Breast epithelium (tissue), 4 donors: Measurements from ENCODE around the gene ZMAT5. TPM values are rescaled to one million over a fixed set of nuclear protein-coding genes. Genes with fewer than 3 reads are reported as not detected.

Experiments used
- DNase-seq, 2 donors: peaks; one replicate each; pipeline ENCODE4 v3.0.0-alpha.2; 2019; ENCODE audit warnings: low spot score in 2 of 2
- H3K27ac ChIP-seq, 2 donors: fragments of 200-600 bp; sonication (generic) in 1 of 2; one replicate each; pipeline ENCODE4 v1.5.1; 2016 to 2019; ENCODE audit warnings: mild to moderate bottlenecking in 1 of 2
- H3K27me3 ChIP-seq, 2 donors: fragments of 200-600 bp; sonication (generic) in 1 of 2; one replicate each; pipeline versions ENCODE4 v1.5.1 to v1.6.0; 2017 to 2019; ENCODE audit warnings: control low read depth in 1 of 2, mild to moderate bottlenecking in 1 of 2
- H3K36me3 ChIP-seq: fragments of 200-600 bp; one replicate; pipeline ENCODE4 v1.5.1; 2019
- H3K4me1 ChIP-seq, 2 donors: fragments of 200-600 bp; sonication (generic); one replicate each; pipeline ENCODE4 v1.5.1; 2016 to 2019; ENCODE audit warnings: control low read depth in 1 of 2
- H3K4me3 ChIP-seq, 3 donors: fragments of 200-600 bp; sonication (generic); 1 replicate in 2 of 3; 2 replicates in 1 of 3; pipeline ENCODE4 v1.5.1; 2016 to 2019; ENCODE audit warnings: mild to moderate bottlenecking in 3 of 3, moderate library complexity in 2 of 3
- H3K9me3 ChIP-seq, 2 donors: fragments of 200-600 bp; sonication (generic) in 1 of 2; one replicate each; pipeline ENCODE4 v1.5.1; 2016 to 2019; ENCODE audit warnings: control low read depth in 1 of 2
- POLR2A ChIP-seq: fragments of 450-650 bp; IDR thresholded peaks from one replicate; pipeline ENCODE4 v1.6.1; 2016; ENCODE audit warnings: antibody characterized with exemption, mild to moderate bottlenecking, moderate library complexity
- POLR2AphosphoS5 ChIP-seq, 3 donors: sonication (generic); formaldehyde crosslinking; IDR thresholded peaks; one replicate each; pipeline ENCODE4 v1.6.1; 2017; ENCODE audit warnings: antibody characterized with exemption in 3 of 3
- intact Hi-C: fragments of 100-400 bp; cut with DNase I; formaldehyde crosslinking; loops from one replicate; pipeline ENCODE4 v1.15.1; 2023; ENCODE audit warnings: low total_unique reads
- total RNA-seq, 3 donors: library from RNA; depleted of rRNA; stranded (reverse); fragments of >200 nt; gene quantifications; one replicate each; pipeline ENCODE4 v1.1.0, GENCODE V29; 2016
- TF ChIP-seq, protein P1 (sequence below), 3 donors: fragments of 450-650 bp; IDR thresholded peaks; one replicate each; pipeline ENCODE4 v1.5.1; 2016 to 2017; ENCODE audit warnings: antibody characterized with exemption in 3 of 3, mild to moderate bottlenecking in 3 of 3, moderate library complexity in 3 of 3

ZMAT5 gene
- total RNA-seq, 3 donors from 2014 or later = 22.5 to 26.2 (median 23.0) TPM

DNA sequence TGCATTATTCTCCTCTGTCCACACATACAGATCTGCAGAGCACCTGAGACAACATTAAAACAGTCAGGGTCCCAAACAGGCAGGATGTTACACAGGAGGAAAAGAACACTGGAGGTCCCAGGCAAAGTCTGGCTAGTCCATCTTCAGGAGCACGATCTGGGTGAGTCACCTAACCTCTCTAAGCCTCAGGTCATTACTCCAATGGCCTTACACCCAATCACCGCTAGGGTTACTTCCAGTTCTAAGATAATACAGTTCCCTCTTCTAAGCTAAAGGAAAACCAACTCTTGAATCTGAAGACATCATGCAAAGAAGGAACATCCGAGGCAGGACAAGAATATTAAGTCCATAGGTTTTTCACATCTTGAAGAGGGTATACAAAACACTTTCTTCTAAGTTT lies 46.8 kb upstream of the ZMAT5 start:
- Histone ChIP-seq H3K36me3 (no peaks in the 10 kb centered on the region), H3K27me3 (no peaks in the 10 kb centered on the region), H3K9me3 (no peaks in the 10 kb centered on the region), H3K27ac (peak overlapping the region; percentile 2 to 7), H3K4me1 (peaks cover 0 to 17% of the 10 kb centered on the region in 2 donors), H3K4me3 (no peak overlapping the region)
- DNase-seq = no peak
- TF ChIP-seq POLR2AphosphoS5 (IDR thresholded peaks at IDR 0.05) = no peak
- TF ChIP-seq, protein P1, sequence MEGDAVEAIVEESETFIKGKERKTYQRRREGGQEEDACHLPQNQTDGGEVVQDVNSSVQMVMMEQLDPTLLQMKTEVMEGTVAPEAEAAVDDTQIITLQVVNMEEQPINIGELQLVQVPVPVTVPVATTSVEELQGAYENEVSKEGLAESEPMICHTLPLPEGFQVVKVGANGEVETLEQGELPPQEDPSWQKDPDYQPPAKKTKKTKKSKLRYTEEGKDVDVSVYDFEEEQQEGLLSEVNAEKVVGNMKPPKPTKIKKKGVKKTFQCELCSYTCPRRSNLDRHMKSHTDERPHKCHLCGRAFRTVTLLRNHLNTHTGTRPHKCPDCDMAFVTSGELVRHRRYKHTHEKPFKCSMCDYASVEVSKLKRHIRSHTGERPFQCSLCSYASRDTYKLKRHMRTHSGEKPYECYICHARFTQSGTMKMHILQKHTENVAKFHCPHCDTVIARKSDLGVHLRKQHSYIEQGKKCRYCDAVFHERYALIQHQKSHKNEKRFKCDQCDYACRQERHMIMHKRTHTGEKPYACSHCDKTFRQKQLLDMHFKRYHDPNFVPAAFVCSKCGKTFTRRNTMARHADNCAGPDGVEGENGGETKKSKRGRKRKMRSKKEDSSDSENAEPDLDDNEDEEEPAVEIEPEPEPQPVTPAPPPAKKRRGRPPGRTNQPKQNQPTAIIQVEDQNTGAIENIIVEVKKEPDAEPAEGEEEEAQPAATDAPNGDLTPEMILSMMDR (IDR thresholded peaks at IDR 0.05) = peak in 1 of 3 donors; percentile 25
- TF ChIP-seq POLR2A = no peak
- intact Hi-C loops = no loop called here

DNA sequence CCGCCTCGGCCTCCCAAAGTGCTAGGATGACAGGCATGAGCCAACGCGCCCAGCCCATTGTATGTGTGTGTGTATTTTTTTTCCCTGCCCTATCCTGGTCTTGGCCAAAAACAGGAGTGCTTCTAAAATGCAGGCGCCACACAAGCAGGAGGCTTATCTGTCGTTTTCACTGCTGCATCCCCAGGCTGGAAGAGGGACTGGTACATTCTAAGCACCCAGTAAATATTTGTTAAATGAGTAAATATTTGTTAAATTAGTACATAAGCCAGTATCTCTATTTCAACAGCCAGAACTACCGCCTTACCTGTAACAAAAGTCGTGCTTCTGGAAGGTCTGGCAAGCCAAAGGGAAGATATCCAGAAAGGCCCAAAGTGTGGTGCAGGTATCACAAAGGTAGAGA lies 46.3 kb upstream of the ZMAT5 start:
- H3K36me3 ChIP-seq = no peaks in the 10 kb centered on the region

DNA sequence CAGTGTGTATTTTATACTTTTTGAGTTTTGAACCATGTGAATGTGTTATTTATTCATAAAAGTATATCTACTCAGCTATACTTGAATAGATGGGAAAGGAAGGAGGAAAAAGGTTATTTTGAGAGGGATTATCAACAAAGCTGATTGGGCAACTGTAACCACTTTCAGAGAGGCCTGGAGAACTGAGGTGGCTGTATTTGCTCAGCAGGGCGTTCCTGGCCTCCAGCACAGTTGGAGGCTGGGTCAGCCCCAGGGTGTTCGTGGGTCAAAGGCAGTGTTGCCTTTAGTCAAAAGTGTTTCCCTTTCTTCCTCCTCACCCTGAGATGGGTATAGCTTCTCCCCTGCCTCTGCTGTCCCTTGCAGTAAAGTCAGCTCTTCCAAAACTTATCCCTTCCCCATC lies 44.6 kb upstream of the ZMAT5 start:
- H3K9me3 ChIP-seq = no peaks in the 10 kb centered on the region
- DNase-seq = no peak
- TF ChIP-seq POLR2AphosphoS5 (IDR thresholded peaks at IDR 0.05) = no peak
- no peak for TF ChIP-seq POLR2A
- TF ChIP-seq, protein P1 (IDR thresholded peaks at IDR 0.05) = no peak
- peaks cover 0 to 9% of the 10 kb centered on the region in 2 donors for H3K4me1 ChIP-seq
- no peaks in the 10 kb centered on the region for H3K36me3 ChIP-seq
- H3K27ac ChIP-seq = no peak overlapping the region
- intact Hi-C loops = no loop called here
- no peak overlapping the region for H3K4me3 ChIP-seq
- H3K27me3 ChIP-seq = no peaks in the 10 kb centered on the region

More for the DNA sequence above, 46.3 kb upstream of the ZMAT5 start:
- intact Hi-C loops = no loop called here
- no peak for DNase-seq
- TF ChIP-seq POLR2AphosphoS5 (IDR thresholded peaks at IDR 0.05) (no peak), POLR2A (no peak)
- TF ChIP-seq, protein P1 (IDR thresholded peaks at IDR 0.05) = no peak
- Histone ChIP-seq H3K9me3 (no peaks in the 10 kb centered on the region), H3K4me1 (peaks cover 0 to 17% of the 10 kb centered on the region in 2 donors), H3K27me3 (no peaks in the 10 kb centered on the region), H3K4me3 (no peak overlapping the region), H3K27ac (peak overlapping the region; percentile 2 to 7)

DNA sequence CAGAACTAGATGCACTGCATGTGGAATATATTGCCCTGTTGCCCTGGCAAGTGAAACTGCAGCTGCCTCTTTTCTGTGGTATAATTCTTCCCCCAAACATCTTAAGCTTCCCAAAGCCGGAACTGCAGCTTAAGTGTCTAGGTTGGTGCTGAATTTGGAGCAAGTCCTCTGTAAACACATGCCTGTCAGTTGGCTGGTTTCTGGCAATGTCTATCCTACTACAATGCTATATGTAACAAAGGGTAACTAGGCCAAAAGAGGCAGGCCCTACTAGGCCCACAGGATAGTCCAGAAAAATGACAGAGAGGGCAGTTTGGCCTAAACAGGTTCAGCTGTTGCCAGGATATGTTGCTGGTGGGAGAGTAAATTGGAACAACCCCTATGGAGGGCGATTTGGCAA lies 43.4 kb upstream of the ZMAT5 start:
- Histone ChIP-seq H3K27me3 (no peaks in the 10 kb centered on the region), H3K4me3 (no peak overlapping the region), H3K9me3 (no peaks in the 10 kb centered on the region), H3K4me1 (no peaks in the 10 kb centered on the region), H3K27ac (peak overlapping the region in 1 of 2 donors; percentile 26), H3K36me3 (no peaks in the 10 kb centered on the region)
- no peak for DNase-seq
- intact Hi-C loops = no loop called here
- TF ChIP-seq POLR2A (no peak), POLR2AphosphoS5 (IDR thresholded peaks at IDR 0.05) (no peak)
- TF ChIP-seq, protein P1 (IDR thresholded peaks at IDR 0.05) = no peak

DNA sequence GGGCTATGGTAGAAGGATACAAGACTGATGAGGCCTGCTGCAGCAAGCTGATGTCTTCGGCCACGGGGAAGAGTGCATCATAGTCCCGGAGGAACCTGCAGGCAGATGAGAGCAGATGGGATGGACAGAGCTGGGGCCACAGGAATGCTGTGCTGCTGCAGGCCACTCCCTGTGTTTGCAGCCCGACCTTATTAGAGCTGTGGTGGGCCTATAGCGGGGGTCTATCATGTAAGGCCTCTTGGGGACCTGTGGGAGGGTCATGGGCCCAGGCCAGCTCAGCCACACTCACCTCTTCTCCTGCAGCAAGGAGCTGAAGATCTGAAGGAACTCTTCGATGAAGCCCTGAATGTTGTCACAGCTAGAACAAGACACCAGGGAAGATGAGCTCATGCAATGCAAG lies 39.4 kb upstream of the ZMAT5 start:
- TF ChIP-seq, protein P1 (IDR thresholded peaks at IDR 0.05) = no peak
- TF ChIP-seq POLR2AphosphoS5 (IDR thresholded peaks at IDR 0.05) = no peak
- no peak for TF ChIP-seq POLR2A
- DNase-seq = no peak
- H3K9me3 ChIP-seq = no peaks in the 10 kb centered on the region
- H3K4me1 ChIP-seq = no peaks in the 10 kb centered on the region
- H3K27ac ChIP-seq = no peak overlapping the region
- no peaks in the 10 kb centered on the region for H3K36me3 ChIP-seq
- no peaks in the 10 kb centered on the region for H3K27me3 ChIP-seq
- intact Hi-C loops = no loop called here
- no peak overlapping the region for H3K4me3 ChIP-seq
